Neuron (in vitro differentiated cells): Measurements from ENCODE around the gene NFS1.
"Not testable (repeated sequence)": the region's sequence is repeated elsewhere in the genome, so short reads cannot be mapped to it uniquely, and the experiment has no call there.

Source experiments
- H2AFZ ChIP-seq: one replicate; pipeline ENCODE4 v1.6.1; 2013; ENCODE audit warnings: low read depth, mild to moderate bottlenecking, inconsistent platforms, low read length, moderate library complexity
- H3K27me3 ChIP-seq: one replicate; pipeline ENCODE4 v1.6.1; 2013; ENCODE audit warnings: low read length; ENCODE audit not compliant: insufficient read depth
- H3K36me3 ChIP-seq: one replicate; pipeline ENCODE4 v1.6.1; 2013; ENCODE audit warnings: low read length; ENCODE audit not compliant: insufficient read depth
- H3K4me1 ChIP-seq: one replicate; pipeline ENCODE4 v1.6.1; 2013; ENCODE audit warnings: low read length; ENCODE audit not compliant: insufficient read depth
- H3K4me3 ChIP-seq: 2 replicates; pipeline ENCODE4 v1.5.1; 2013; ENCODE audit warnings: mild to moderate bottlenecking, low read length, moderate library complexity
- H3K9me3 ChIP-seq: one replicate; pipeline ENCODE4 v1.6.1; 2013; ENCODE audit warnings: low read length

NFS1 gene

GRCh38 chr20:35695978-35696377 is 3.2 kb downstream of the NFS1 start:
- H3K36me3 ChIP-seq, result peaks cover 3% of the 10 kb centered on the region
- no peak overlapping the region for H3K4me3 ChIP-seq
- H2AFZ ChIP-seq, result no peak overlapping the region
- peaks cover 15% of the 10 kb centered on the region for H3K4me1 ChIP-seq
- no peaks in the 10 kb centered on the region for H3K27me3 ChIP-seq
- no peaks in the 10 kb centered on the region for H3K9me3 ChIP-seq

- H3K27me3 ChIP-seq, result no peaks in the 10 kb centered on the region
- H3K9me3 ChIP-seq, result no peaks in the 10 kb centered on the region
- no peak overlapping the region for H2AFZ ChIP-seq
- H3K4me1 ChIP-seq, result peaks cover 11% of the 10 kb centered on the region
- H3K4me3 ChIP-seq, result no peak overlapping the region
- H3K36me3 ChIP-seq, result peaks cover under 1% of the 10 kb centered on the region
These were observed 3.9 kb downstream of the NFS1 start for GRCh38 chr20:35695245-35695749.

GRCh38 chr20:35690265-35690664 is 8.9 kb downstream of the NFS1 start:
- no peaks in the 10 kb centered on the region for H3K27me3 ChIP-seq
- H2AFZ ChIP-seq, result no peak overlapping the region
- peaks cover 12% of the 10 kb centered on the region for H3K36me3 ChIP-seq

GRCh38 chr20:35686872-35687271 is 12.3 kb downstream of the NFS1 start:
- peaks cover 12% of the 10 kb centered on the region for H3K36me3 ChIP-seq
- H2AFZ ChIP-seq, H3K27me3 ChIP-seq, H3K4me1 ChIP-seq, H3K4me3 ChIP-seq, H3K9me3 ChIP-seq: not testable (repeated sequence)

More at GRCh38 chr20:35690265-35690664, 8.9 kb downstream of the NFS1 start:
- peaks cover 4% of the 10 kb centered on the region for H3K9me3 ChIP-seq
- H3K4me3 ChIP-seq, result no peak overlapping the region
- no peaks in the 10 kb centered on the region for H3K4me1 ChIP-seq

- H3K4me1 ChIP-seq, H3K9me3 ChIP-seq, H3K27me3 ChIP-seq, H3K4me3 ChIP-seq, H2AFZ ChIP-seq: not testable (repeated sequence)
- peaks cover 12% of the 10 kb centered on the region for H3K36me3 ChIP-seq
These were observed 13.8 kb downstream of the NFS1 start for GRCh38 chr20:35685368-35685767.

- Histone ChIP-seq H3K4me1 (no peaks in the 10 kb centered on the region), H3K4me3 (no peak overlapping the region), H3K9me3 (no peaks in the 10 kb centered on the region), H2AFZ (no peak overlapping the region), H3K36me3 (no peaks in the 10 kb centered on the region), H3K27me3 (no peaks in the 10 kb centered on the region)
These were observed 17.2 kb downstream of the NFS1 start for GRCh38 chr20:35681960-35682359.

GRCh38 chr20:35680452-35681183 is 18.5 kb downstream of the NFS1 start:
- no peaks in the 10 kb centered on the region for H3K36me3 ChIP-seq
- no peak overlapping the region for H3K4me3 ChIP-seq
- no peak overlapping the region for H2AFZ ChIP-seq

GRCh38 chr20:35674921-35675320 is 24.2 kb downstream of the NFS1 start:
- Histone ChIP-seq H3K4me1 (no peaks in the 10 kb centered on the region), H3K4me3 (no peak overlapping the region), H3K27me3 (no peaks in the 10 kb centered on the region), H3K9me3 (no peaks in the 10 kb centered on the region), H3K36me3 (peaks cover 15% of the 10 kb centered on the region), H2AFZ (no peak overlapping the region)

More at GRCh38 chr20:35680452-35681183, 18.5 kb downstream of the NFS1 start:
- no peaks in the 10 kb centered on the region for H3K4me1 ChIP-seq
- H3K27me3 ChIP-seq, result no peaks in the 10 kb centered on the region
- H3K9me3 ChIP-seq, result no peaks in the 10 kb centered on the region

- Histone ChIP-seq H3K9me3 (no peaks in the 10 kb centered on the region), H2AFZ (no peak overlapping the region), H3K4me1 (no peaks in the 10 kb centered on the region), H3K36me3 (peaks cover 24% of the 10 kb centered on the region), H3K4me3 (no peak overlapping the region), H3K27me3 (no peaks in the 10 kb centered on the region)
These were observed 25.3 kb downstream of the NFS1 start for GRCh38 chr20:35673884-35674283.

GRCh38 chr20:35669681-35670080 is 29.5 kb downstream of the NFS1 start:
- no peaks in the 10 kb centered on the region for H3K27me3 ChIP-seq
- H2AFZ ChIP-seq, result no peak overlapping the region
- no peaks in the 10 kb centered on the region for H3K9me3 ChIP-seq
- no peak overlapping the region for H3K4me3 ChIP-seq
- peaks cover 2% of the 10 kb centered on the region for H3K4me1 ChIP-seq
- H3K36me3 ChIP-seq, result peaks cover 28% of the 10 kb centered on the region

GRCh38 chr20:35669221-35669620 is 29.9 kb downstream of the NFS1 start:
- H3K4me3 ChIP-seq, result no peak overlapping the region
- peaks cover 2% of the 10 kb centered on the region for H3K4me1 ChIP-seq
- H3K27me3 ChIP-seq, result no peaks in the 10 kb centered on the region
- H3K36me3 ChIP-seq, result peaks cover 26% of the 10 kb centered on the region
- H3K9me3 ChIP-seq, result no peaks in the 10 kb centered on the region
- H2AFZ ChIP-seq, result no peak overlapping the region

GRCh38 chr20:35665949-35666288 is 33.2 kb downstream of the NFS1 start:
- H3K4me1 ChIP-seq, result peaks cover 22% of the 10 kb centered on the region
- no peak overlapping the region for H2AFZ ChIP-seq
- no peak overlapping the region for H3K4me3 ChIP-seq
- H3K27me3 ChIP-seq, result no peaks in the 10 kb centered on the region
- H3K9me3 ChIP-seq, result no peaks in the 10 kb centered on the region
- H3K36me3 ChIP-seq, result peaks cover 12% of the 10 kb centered on the region

- Histone ChIP-seq H2AFZ (peak within 1 kb of the TSS; percentile 27), H3K27me3 (no peaks in the 10 kb centered on the region), H3K4me1 (peaks cover 27% of the 10 kb centered on the region), H3K9me3 (no peaks in the 10 kb centered on the region), H3K4me3 (peak within 1 kb of the TSS; percentile 69), H3K36me3 (peaks cover 10% of the 10 kb centered on the region)
These were observed 34.5 kb downstream of the NFS1 start, which contains the start of the genes CPNE1 and RBM12 for GRCh38 chr20:35664466-35665206. TSS of gene CPNE1 (minus strand) at chr20:35664900. CDS start at chr20:35632923, 31,977 bp downstream. TSS of gene RBM12 (minus strand) at chr20:35664900. CDS start at chr20:35655322, 9,578 bp downstream.
